ENCODE data around the gene TMC1. TPM values are rescaled to one million over a fixed set of nuclear protein-coding genes. Genes with fewer than 3 reads are reported as not detected.

The TMC1 gene
- total and polyA plus RNA-seq, 9 donors = 0.12 to 1.4 (median 0.48) TPM

GRCh38 chr9:72687331-72687730 lies 165.9 kb downstream of the TMC1 start:
- no peak overlapping the region for H3K27ac ChIP-seq
- intact Hi-C loops (cut with DNase I) = no loop called here
- H3K27me3 ChIP-seq = no peaks in the 10 kb centered on the region
- no peaks in the 10 kb centered on the region for H3K9me3 ChIP-seq
- no peak for DNase-seq
- TF ChIP-seq CTCF (IDR thresholded peaks at IDR 0.05) = no peak
- no peak for TF ChIP-seq POLR2A (IDR thresholded peaks at IDR 0.05)
- TF ChIP-seq EP300 (IDR thresholded peaks at IDR 0.05) = no peak
- H3K4me1 ChIP-seq (ENCODE audit: insufficient read depth) = no peaks in the 10 kb centered on the region
- no peaks in the 10 kb centered on the region for H3K36me3 ChIP-seq
- no peak overlapping the region for H3K4me3 ChIP-seq

DNA sequence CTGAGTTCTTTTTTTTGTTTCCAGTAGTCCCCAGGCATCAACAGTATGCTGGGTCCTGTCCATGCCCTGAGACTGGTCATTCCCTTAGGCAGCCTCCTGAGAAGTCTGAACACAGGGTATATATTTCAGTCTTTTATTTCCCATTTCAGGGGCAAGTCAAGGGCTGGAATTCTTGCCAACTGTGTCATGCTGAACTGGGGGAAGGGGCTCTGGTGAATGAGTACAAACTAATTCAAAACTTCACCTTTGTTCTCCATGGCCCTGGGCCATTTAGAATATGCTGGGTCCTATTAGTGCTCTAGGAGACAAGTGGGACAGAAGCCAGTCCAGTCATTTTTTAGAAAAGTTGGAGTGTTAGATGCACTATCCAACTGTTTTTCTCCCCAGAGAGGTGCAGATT lies 170.3 kb downstream of the TMC1 start:
- intact Hi-C loops (cut with DNase I) = no loop called here
- no peaks in the 10 kb centered on the region for H3K36me3 ChIP-seq
- H3K4me1 ChIP-seq (ENCODE audit: insufficient read depth) = no peaks in the 10 kb centered on the region
- H3K9me3 ChIP-seq = no peaks in the 10 kb centered on the region
- DNase-seq = no peak
- H3K27ac ChIP-seq = no peak overlapping the region
- no peak overlapping the region for H3K4me3 ChIP-seq
- TF ChIP-seq EP300 (IDR thresholded peaks at IDR 0.05) = no peak
- no peak for TF ChIP-seq CTCF (IDR thresholded peaks at IDR 0.05)
- no peak for TF ChIP-seq POLR2A (IDR thresholded peaks at IDR 0.05)
- no peaks in the 10 kb centered on the region for H3K27me3 ChIP-seq

GRCh38 chr9:72695365-72695764 lies 174.0 kb downstream of the TMC1 start:
- WGBS, 3 donors = 94 to 98% (median 94%) methylated on average over 3 of the region's 3 CpGs
- intact Hi-C loops (cut with DNase I) = no loop called here
- H3K36me3 ChIP-seq = no peaks in the 10 kb centered on the region
- H3K4me1 ChIP-seq (ENCODE audit: insufficient read depth) = no peaks in the 10 kb centered on the region
- no peaks in the 10 kb centered on the region for H3K9me3 ChIP-seq
- TF ChIP-seq CTCF (IDR thresholded peaks at IDR 0.05) = no peak
- no peak for TF ChIP-seq POLR2A (IDR thresholded peaks at IDR 0.05)
- TF ChIP-seq EP300 (IDR thresholded peaks at IDR 0.05) = no peak
- no peak overlapping the region for H3K27ac ChIP-seq
- H3K27me3 ChIP-seq = no peaks in the 10 kb centered on the region
- DNase-seq = no peak
- no peak overlapping the region for H3K4me3 ChIP-seq

GRCh38 chr9:72696511-72696910 lies 175.1 kb downstream of the TMC1 start:
- Histone ChIP-seq H3K36me3 (no peaks in the 10 kb centered on the region), H3K9me3 (no peaks in the 10 kb centered on the region), H3K27ac (no peak overlapping the region), H3K4me3 (no peak overlapping the region), H3K4me1 (ENCODE audit: insufficient read depth) (no peaks in the 10 kb centered on the region), H3K27me3 (no peaks in the 10 kb centered on the region)
- TF ChIP-seq EP300 (IDR thresholded peaks at IDR 0.05) (no peak), CTCF (IDR thresholded peaks at IDR 0.05) (no peak), POLR2A (IDR thresholded peaks at IDR 0.05) (no peak)
- no peak for DNase-seq
- intact Hi-C loops (cut with DNase I) = no loop called here

- no peak for DNase-seq
- Histone ChIP-seq H3K4me3 (no peak overlapping the region), H3K27me3 (no peaks in the 10 kb centered on the region), H3K4me1 (ENCODE audit: insufficient read depth) (no peaks in the 10 kb centered on the region), H3K9me3 (no peaks in the 10 kb centered on the region), H3K36me3 (no peaks in the 10 kb centered on the region), H3K27ac (no peak overlapping the region)
- TF ChIP-seq CTCF (IDR thresholded peaks at IDR 0.05) (no peak), EP300 (IDR thresholded peaks at IDR 0.05) (no peak), POLR2A (IDR thresholded peaks at IDR 0.05) (no peak)
- intact Hi-C loops (cut with DNase I) = loop anchor here in 1 of 4 donors (10.0 kb wide), 1 partner anchor 57 kb away; no protein-coding TSS in a partner anchor
- WGBS, 3 donors = 66 to 90% (median 73%) methylated on average over 3 of the region's 3 CpGs
These were observed 180.1 kb downstream of the TMC1 start for GRCh38 chr9:72701510-72701909.

Data from ovary (tissue), 9 donors.